Panc1 (cell line): Measurements from ENCODE around the gene SDK2. TPM values are rescaled to one million over a fixed set of nuclear protein-coding genes. Genes with fewer than 3 reads are reported as not detected.

Source experiments
- ATAC-seq: fragments of 200-7000 bp; cut with Tn5 transposase; 2 replicates; pipeline ENCODE4 v1.9.1; 2020; ENCODE audit warnings: mild to moderate bottlenecking, moderate library complexity
- BruUV-seq: library from RNA; stranded (reverse); fragments of 400-500 nt; replicated peaks from 2 replicates; lab custom pipeline; 2021; lab: Mats Ljungman, UMichigan
- CTCF ChIA-PET: fragments of 300-600 bp; sonication (Branson Sonifier 250); formaldehyde crosslinking; loops from one replicate; lab custom pipeline; 2022; ENCODE audit warnings: antibody characterized with exemption; lab: Charles Lee
- POLR2A ChIA-PET: fragments of 300-600 bp; sonication (Branson Sonifier 250); formaldehyde crosslinking; loops from one replicate; lab custom pipeline; 2022; ENCODE audit warnings: antibody characterized with exemption; lab: Charles Lee
- DNase-seq: peaks from one replicate; pipeline ENCODE4 v3.0.0-alpha.2; 2010; ENCODE audit warnings: low read depth, low spot score
- H3K27ac ChIP-seq: 2 replicates; pipeline ENCODE4 v1.5.1; 2011; ENCODE audit warnings: mild to moderate bottlenecking, low read length, inconsistent platforms
- H3K27me3 ChIP-seq: fragments of 200-500 bp; sonication (Bioruptor generic); 2 replicates; pipeline ENCODE4 v1.6.0; 2014; ENCODE audit warnings: low read length, inconsistent platforms; ENCODE audit not compliant: control insufficient read depth, insufficient read depth
- H3K36me3 ChIP-seq: fragments of 200-500 bp; sonication (Bioruptor generic); 2 replicates; pipeline ENCODE4 v1.5.1; 2014; ENCODE audit warnings: inconsistent platforms, mild to moderate bottlenecking, low read length, moderate library complexity; ENCODE audit not compliant: control insufficient read depth, insufficient read depth
- H3K4me1 ChIP-seq: 2 replicates; pipeline ENCODE4 v1.5.1; 2011; ENCODE audit warnings: inconsistent platforms, mild to moderate bottlenecking, low read length, moderate library complexity; ENCODE audit not compliant: control insufficient read depth, insufficient read depth
- H3K4me3 ChIP-seq, 2 experiments: 2 replicates each; pipeline ENCODE4 v1.5.1; 2011 to 2012; ENCODE audit warnings: low read depth in 2 of 2, low read length in 2 of 2, mild to moderate bottlenecking in 2 of 2, inconsistent platforms in 1 of 2, moderate library complexity in 1 of 2
- H3K9me3 ChIP-seq: fragments of 200-500 bp; sonication (Bioruptor generic); 2 replicates; pipeline ENCODE4 v1.5.1; 2014; ENCODE audit warnings: low read depth, mild to moderate bottlenecking, inconsistent platforms, low read length, moderate library complexity; ENCODE audit not compliant: control insufficient read depth, insufficient read depth
- POLR2AphosphoS5 ChIP-seq: IDR thresholded peaks from 2 replicates; pipeline ENCODE4 v1.6.1; 2012; ENCODE audit warnings: mild to moderate bottlenecking, low read depth, low read length, moderate library complexity
- SIN3A ChIP-seq: IDR thresholded peaks from 2 replicates; pipeline ENCODE4 v1.6.1; 2012; ENCODE audit warnings: low read depth, mild to moderate bottlenecking, low read length, moderate library complexity, borderline replicate concordance; ENCODE audit not compliant: insufficient read depth
- TCF7L2 ChIP-seq: IDR thresholded peaks from 2 replicates; pipeline ENCODE4 v1.6.1; 2011; ENCODE audit warnings: mild to moderate bottlenecking, low read depth, low read length, inconsistent platforms
- in situ Hi-C: cut with HindIII; loops from 2 replicates; pipeline ENCODE4 v1.10.0; 2016; ENCODE audit warnings: low sequenced_read_pairs, low pct_unique_long_range_greater_than_20kb
- intact Hi-C: fragments of 100-400 bp; cut with micrococcal nuclease; formaldehyde crosslinking; loops from one replicate; pipeline ENCODE4 v1.10.0; 2022; ENCODE audit not compliant: unreplicated experiment
- total RNA-seq: library from RNA; stranded (reverse); gene quantifications from one replicate; pipeline ENCODE4 v1.2.1, GENCODE V29; 2021; ENCODE audit not compliant: unreplicated experiment
- TF ChIP-seq, protein P1 (sequence below): fragments of 450-650 bp; IDR thresholded peaks from 2 replicates; pipeline ENCODE4 v1.5.1; 2017; ENCODE audit warnings: mild to moderate bottlenecking
- TF ChIP-seq, protein P2 (sequence below), 2 experiments: IDR thresholded peaks; 2 replicates each; pipeline ENCODE4 v1.6.1; 2011 to 2012; ENCODE audit warnings: low read depth in 2 of 2, control low read depth in 1 of 2, low read length in 1 of 2, mild to moderate bottlenecking in 1 of 2, moderate library complexity in 1 of 2; ENCODE audit not compliant: insufficient read depth in 1 of 2

SDK2 gene
- total RNA-seq, 1 experiment from 2014 or later: 0.41 TPM

DNA sequence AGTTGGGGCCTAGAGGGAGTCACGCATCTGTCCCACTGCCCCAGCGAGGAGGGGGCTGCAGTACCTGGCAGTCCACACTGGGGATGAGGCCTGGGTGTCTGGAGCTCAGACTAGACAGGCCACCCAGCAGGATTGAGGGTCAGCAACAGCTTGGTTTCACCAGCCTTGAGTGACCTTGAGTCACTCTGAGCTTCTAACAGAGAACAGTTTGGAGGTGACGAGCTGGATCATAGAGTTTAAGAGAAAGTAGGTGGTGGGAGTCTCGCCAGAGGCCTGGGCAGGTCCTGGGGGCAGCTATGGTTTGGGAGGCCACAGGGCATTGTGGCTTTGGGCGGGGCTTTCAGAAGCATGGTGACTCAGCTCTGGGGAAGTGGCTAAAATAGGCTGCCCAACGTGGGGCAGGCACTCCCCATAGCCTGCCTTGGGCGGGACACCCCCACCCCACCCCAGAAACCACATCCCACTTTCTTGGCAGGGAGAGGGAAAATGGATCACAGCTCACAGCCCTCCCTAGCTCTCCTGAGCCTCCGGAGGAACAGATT lies 352.9 kb downstream of the SDK2 start:
- H3K4me3 ChIP-seq: peak overlapping the region in 1 of 2 experiments; percentile 15; a peak in 1 of 4 replicates
- H3K36me3 ChIP-seq: no peaks in the 10 kb centered on the region
- peak overlapping the region; percentile 93 for H3K27ac ChIP-seq
- ChIA-PET POLR2A (interaction anchor here (0.6 kb wide), 2 partner anchors 23 to 567 kb away, joined by 3 to 8 read pairs; no protein-coding TSS in a partner anchor), CTCF (interaction anchor here (0.7 to 1.0 kb wide), 3 partner anchors 10 to 21 kb away, joined by 3 read pairs; partner anchors contain the start of gene CDC42EP4)
- no TSS peak for BruUV-seq
- H3K27me3 ChIP-seq: no peaks in the 10 kb centered on the region
- ATAC-seq (peak; percentile 75), DNase-seq (no peak)
- TF ChIP-seq TCF7L2: no peak
- TF ChIP-seq, protein P1, sequence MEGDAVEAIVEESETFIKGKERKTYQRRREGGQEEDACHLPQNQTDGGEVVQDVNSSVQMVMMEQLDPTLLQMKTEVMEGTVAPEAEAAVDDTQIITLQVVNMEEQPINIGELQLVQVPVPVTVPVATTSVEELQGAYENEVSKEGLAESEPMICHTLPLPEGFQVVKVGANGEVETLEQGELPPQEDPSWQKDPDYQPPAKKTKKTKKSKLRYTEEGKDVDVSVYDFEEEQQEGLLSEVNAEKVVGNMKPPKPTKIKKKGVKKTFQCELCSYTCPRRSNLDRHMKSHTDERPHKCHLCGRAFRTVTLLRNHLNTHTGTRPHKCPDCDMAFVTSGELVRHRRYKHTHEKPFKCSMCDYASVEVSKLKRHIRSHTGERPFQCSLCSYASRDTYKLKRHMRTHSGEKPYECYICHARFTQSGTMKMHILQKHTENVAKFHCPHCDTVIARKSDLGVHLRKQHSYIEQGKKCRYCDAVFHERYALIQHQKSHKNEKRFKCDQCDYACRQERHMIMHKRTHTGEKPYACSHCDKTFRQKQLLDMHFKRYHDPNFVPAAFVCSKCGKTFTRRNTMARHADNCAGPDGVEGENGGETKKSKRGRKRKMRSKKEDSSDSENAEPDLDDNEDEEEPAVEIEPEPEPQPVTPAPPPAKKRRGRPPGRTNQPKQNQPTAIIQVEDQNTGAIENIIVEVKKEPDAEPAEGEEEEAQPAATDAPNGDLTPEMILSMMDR: no peak
- no peak for TF ChIP-seq SIN3A
- no peak; the same call in 1 of the 2 replicates for TF ChIP-seq POLR2AphosphoS5
- TF ChIP-seq, protein P2, sequence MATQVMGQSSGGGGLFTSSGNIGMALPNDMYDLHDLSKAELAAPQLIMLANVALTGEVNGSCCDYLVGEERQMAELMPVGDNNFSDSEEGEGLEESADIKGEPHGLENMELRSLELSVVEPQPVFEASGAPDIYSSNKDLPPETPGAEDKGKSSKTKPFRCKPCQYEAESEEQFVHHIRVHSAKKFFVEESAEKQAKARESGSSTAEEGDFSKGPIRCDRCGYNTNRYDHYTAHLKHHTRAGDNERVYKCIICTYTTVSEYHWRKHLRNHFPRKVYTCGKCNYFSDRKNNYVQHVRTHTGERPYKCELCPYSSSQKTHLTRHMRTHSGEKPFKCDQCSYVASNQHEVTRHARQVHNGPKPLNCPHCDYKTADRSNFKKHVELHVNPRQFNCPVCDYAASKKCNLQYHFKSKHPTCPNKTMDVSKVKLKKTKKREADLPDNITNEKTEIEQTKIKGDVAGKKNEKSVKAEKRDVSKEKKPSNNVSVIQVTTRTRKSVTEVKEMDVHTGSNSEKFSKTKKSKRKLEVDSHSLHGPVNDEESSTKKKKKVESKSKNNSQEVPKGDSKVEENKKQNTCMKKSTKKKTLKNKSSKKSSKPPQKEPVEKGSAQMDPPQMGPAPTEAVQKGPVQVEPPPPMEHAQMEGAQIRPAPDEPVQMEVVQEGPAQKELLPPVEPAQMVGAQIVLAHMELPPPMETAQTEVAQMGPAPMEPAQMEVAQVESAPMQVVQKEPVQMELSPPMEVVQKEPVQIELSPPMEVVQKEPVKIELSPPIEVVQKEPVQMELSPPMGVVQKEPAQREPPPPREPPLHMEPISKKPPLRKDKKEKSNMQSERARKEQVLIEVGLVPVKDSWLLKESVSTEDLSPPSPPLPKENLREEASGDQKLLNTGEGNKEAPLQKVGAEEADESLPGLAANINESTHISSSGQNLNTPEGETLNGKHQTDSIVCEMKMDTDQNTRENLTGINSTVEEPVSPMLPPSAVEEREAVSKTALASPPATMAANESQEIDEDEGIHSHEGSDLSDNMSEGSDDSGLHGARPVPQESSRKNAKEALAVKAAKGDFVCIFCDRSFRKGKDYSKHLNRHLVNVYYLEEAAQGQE (IDR thresholded peaks at IDR 0.05; ENCODE audit: insufficient read depth in 1 of 2, low read depth in 2 of 2, low read length in 1 of 2): no peak
- H3K9me3 ChIP-seq: no peaks in the 10 kb centered on the region
- peaks cover 80% of the 10 kb centered on the region for H3K4me1 ChIP-seq
- intact Hi-C loops: no loop called here
- in situ Hi-C loops: no loop called here

DNA sequence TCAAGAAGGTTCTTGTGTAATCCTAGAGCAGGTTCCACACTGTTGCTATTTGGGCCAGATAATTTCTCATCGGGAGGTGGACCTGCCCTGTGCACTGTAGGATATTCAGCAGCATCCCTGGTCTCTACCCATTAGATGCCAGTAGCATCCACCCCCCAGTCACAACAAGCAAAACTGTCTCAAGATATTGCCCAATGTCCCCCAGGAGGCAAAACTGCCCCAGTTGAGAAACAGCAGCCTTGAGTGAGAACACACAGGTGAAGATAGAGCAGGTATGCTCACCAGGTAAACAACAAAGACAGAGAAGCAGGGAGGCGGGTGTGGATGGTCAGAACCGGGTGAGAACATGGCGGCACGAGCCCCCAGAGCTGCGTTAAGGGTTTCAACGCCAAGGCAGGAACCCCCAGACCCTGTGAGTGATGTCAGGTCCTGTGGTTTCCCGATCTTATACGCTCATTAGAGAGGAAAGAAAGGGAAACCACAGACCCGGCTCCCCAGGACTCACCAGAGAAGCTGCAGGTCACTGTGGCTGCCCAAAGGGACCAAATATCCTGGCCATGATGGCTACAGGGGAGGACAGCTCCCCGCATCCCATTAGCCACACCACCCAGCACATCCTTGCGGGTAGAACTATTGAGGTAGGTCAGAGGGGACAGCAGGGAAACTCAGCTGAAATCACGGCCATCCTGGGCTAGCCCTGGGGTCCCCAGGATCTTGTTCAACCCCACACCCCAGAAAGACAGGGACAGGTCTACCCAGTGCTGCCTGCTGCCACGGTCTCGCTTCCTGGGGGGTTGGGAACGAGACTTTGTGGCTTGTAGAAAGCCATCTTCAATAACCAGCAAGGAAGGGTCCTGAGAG lies 353.6 kb downstream of the SDK2 start:
- peaks cover 79% of the 10 kb centered on the region for H3K4me1 ChIP-seq
- POLR2A ChIA-PET: interaction anchor here (0.6 kb wide), 1 partner anchor 566 kb away, joined by 8 read pairs; no protein-coding TSS in a partner anchor
- no TSS peak for BruUV-seq

More for the DNA sequence above, 353.6 kb downstream of the SDK2 start:
- H3K27me3 ChIP-seq: no peaks in the 10 kb centered on the region
- H3K27ac ChIP-seq: peak overlapping the region; percentile 93
- intact Hi-C loops: no loop called here
- H3K9me3 ChIP-seq: no peaks in the 10 kb centered on the region
- DNase-seq: no peak
- CTCF ChIA-PET: interaction anchor here (0.5 kb wide), 1 partner anchor 77 kb away, joined by 4 read pairs; no protein-coding TSS in a partner anchor
- no peaks in the 10 kb centered on the region for H3K36me3 ChIP-seq
- no peak for ATAC-seq
- peak overlapping the region in 1 of 2 experiments; percentile 25; a peak in 2 of 4 replicates for H3K4me3 ChIP-seq
- TF ChIP-seq, protein P2 (IDR thresholded peaks at IDR 0.05; ENCODE audit: insufficient read depth in 1 of 2, low read depth in 2 of 2, low read length in 1 of 2): no peak
- TF ChIP-seq TCF7L2: no peak
- TF ChIP-seq POLR2AphosphoS5: no peak
- TF ChIP-seq, protein P1: no peak
- no peak for TF ChIP-seq SIN3A
- in situ Hi-C loops: no loop called here
